ENCODE measurements around the gene COQ2. TPM values are rescaled to one million over a fixed set of nuclear protein-coding genes. Genes with fewer than 3 reads are reported as not detected.
"Not testable (repeated sequence)": the region's sequence is repeated elsewhere in the genome, so short reads cannot be mapped to it uniquely, and the experiment has no call there.

The COQ2 gene
- total RNA-seq, 1 experiment from 2014 or later, result 24.2 TPM

DNA sequence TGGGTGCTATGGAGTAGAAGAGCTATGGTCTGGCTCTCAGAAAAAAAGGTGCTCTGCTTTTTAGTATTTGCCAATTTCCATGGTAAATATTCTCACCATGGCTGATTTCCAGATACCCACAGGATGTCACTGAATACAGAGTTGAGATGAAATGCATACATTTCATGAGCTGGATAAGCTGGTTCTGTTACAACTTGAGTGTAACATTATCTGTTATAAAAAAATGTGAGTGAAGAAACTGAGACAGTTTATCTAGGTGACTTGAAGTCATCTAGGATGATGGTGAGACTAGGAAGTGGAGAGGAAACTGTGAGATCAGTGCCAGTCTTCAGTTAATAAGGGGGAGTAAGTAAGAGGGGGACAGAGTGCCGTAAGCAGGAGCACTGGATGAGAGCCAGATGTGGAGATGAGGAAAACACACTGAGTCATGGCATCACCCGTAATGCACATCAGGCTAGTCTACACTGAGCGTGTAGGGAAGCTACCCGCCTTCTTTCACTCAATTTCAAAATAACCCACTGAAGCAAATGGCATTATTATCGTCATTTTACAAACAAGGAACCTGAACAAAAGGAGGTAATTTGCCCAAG, 45.0 kb upstream of the COQ2 start:
- no peaks in the 10 kb centered on the region; the same call in 1 of the 2 replicates for H3K27me3 ChIP-seq (replicated peaks; ENCODE audit: control insufficient read depth, insufficient read depth, low read length)
- Mint-ChIP-seq H3K4me1 (ENCODE audit: low read depth, unreplicated experiment) (no peaks in the 10 kb centered on the region), H3K4me3 (ENCODE audit: unreplicated experiment) (no peak overlapping the region), H3K9me3 (ENCODE audit: unreplicated experiment) (no peaks in the 10 kb centered on the region), H3K27ac (ENCODE audit: unreplicated experiment) (no peak overlapping the region), H3K27me3 (ENCODE audit: insufficient read depth, unreplicated experiment) (no peaks in the 10 kb centered on the region), H3K36me3 (ENCODE audit: insufficient read depth, unreplicated experiment) (no peaks in the 10 kb centered on the region)
- TF ChIP-seq, protein P1, sequence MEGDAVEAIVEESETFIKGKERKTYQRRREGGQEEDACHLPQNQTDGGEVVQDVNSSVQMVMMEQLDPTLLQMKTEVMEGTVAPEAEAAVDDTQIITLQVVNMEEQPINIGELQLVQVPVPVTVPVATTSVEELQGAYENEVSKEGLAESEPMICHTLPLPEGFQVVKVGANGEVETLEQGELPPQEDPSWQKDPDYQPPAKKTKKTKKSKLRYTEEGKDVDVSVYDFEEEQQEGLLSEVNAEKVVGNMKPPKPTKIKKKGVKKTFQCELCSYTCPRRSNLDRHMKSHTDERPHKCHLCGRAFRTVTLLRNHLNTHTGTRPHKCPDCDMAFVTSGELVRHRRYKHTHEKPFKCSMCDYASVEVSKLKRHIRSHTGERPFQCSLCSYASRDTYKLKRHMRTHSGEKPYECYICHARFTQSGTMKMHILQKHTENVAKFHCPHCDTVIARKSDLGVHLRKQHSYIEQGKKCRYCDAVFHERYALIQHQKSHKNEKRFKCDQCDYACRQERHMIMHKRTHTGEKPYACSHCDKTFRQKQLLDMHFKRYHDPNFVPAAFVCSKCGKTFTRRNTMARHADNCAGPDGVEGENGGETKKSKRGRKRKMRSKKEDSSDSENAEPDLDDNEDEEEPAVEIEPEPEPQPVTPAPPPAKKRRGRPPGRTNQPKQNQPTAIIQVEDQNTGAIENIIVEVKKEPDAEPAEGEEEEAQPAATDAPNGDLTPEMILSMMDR (IDR thresholded peaks at IDR 0.05; ENCODE audit: insufficient read depth in 1 of 2, low read depth in 1 of 2, low read length in 1 of 2, severe bottlenecking in 1 of 2, unreplicated experiment in 1 of 2), result no peak
- H3K4me3 ChIP-seq (ENCODE audit: low read depth, low read length), result no peak overlapping the region
- CTCF ChIA-PET, result no interaction called here
- BruUV-seq (replicated peaks), result no TSS peak
- H3K9me3 ChIP-seq, result no peaks in the 10 kb centered on the region
- intact Hi-C loops (cut with micrococcal nuclease; ENCODE audit: unreplicated experiment), result loop anchor here (2.0 kb wide), 1 partner anchor 45 kb away; the partner anchor contains the start of gene COQ2
- no peaks in the 10 kb centered on the region for H3K36me3 ChIP-seq (ENCODE audit: control insufficient read depth, insufficient read depth, low read length)
- DNase-seq, result no peak
- POLR2A ChIA-PET, result no interaction called here
- H3K4me1 ChIP-seq, result no peaks in the 10 kb centered on the region

DNA sequence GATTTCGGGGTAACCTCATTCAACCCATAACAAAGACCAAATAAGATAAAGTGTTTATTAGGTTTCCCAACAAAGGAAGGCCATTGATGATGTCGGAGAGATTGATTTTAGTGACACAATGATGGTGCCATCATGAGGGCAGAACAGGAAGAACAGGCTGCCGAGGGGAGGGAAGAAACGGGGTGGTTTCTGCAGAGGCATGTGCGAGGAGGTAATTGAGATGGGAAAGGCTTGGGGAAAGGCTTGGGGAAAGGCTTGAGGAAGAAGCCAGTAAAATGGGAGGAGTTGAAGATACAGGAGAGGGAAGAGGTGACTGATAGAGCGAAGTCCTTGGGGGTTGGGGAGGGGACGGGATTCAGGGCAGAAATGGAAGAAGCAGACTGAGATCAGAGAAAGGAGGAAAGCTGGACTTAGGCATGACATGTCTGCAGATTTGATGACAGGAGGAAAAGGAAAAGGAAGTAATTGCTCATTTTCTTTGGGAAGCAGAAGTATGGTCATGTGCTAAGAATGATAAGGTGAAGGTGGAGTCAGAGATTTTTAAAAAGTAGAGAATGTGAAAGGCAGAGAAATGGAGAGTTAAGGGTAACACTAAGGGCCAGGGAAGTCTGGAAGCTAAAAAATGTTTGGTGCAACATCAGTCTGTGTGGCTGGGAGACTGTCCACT, 44.1 kb upstream of the COQ2 start:
- no peak overlapping the region for H3K4me3 ChIP-seq (ENCODE audit: low read depth, low read length)
- no peaks in the 10 kb centered on the region for H3K36me3 Mint-ChIP-seq (ENCODE audit: insufficient read depth, unreplicated experiment)
- ChIA-PET CTCF (no interaction called here), POLR2A (no interaction called here)
- no peak overlapping the region for H3K4me3 Mint-ChIP-seq (ENCODE audit: unreplicated experiment)
- no TSS peak for BruUV-seq (replicated peaks)
- H3K9me3 ChIP-seq, result no peaks in the 10 kb centered on the region
- H3K9me3 Mint-ChIP-seq (ENCODE audit: unreplicated experiment), result no peaks in the 10 kb centered on the region
- H3K27me3 Mint-ChIP-seq (ENCODE audit: insufficient read depth, unreplicated experiment), result no peaks in the 10 kb centered on the region
- no peaks in the 10 kb centered on the region for H3K4me1 ChIP-seq
- no peaks in the 10 kb centered on the region; the same call in 1 of the 2 replicates for H3K27me3 ChIP-seq (replicated peaks; ENCODE audit: control insufficient read depth, insufficient read depth, low read length)
- intact Hi-C loops (cut with micrococcal nuclease; ENCODE audit: unreplicated experiment), result loop anchor here (2.0 kb wide), 1 partner anchor 44 kb away; the partner anchor contains the start of gene COQ2
- H3K27ac Mint-ChIP-seq (ENCODE audit: unreplicated experiment), result no peak overlapping the region
- no peaks in the 10 kb centered on the region for H3K36me3 ChIP-seq (ENCODE audit: control insufficient read depth, insufficient read depth, low read length)
- DNase-seq, result peak in 1 of 2 experiments; percentile 18
- TF ChIP-seq, protein P1 (IDR thresholded peaks at IDR 0.05; ENCODE audit: insufficient read depth in 1 of 2, low read depth in 1 of 2, low read length in 1 of 2, severe bottlenecking in 1 of 2, unreplicated experiment in 1 of 2), result no peak
- no peaks in the 10 kb centered on the region for H3K4me1 Mint-ChIP-seq (ENCODE audit: low read depth, unreplicated experiment)

- POLR2A ChIA-PET, result no interaction called here
- BruUV-seq (replicated peaks), result no TSS peak
These were observed 41.9 kb upstream of the COQ2 start for GRCh38 chr4:83326546-83326945.

GRCh38 chr4:83325306-83325705, 40.7 kb upstream of the COQ2 start:
- H3K27me3 ChIP-seq (replicated peaks; ENCODE audit: control insufficient read depth, insufficient read depth, low read length); H3K4me3 ChIP-seq (ENCODE audit: low read depth, low read length); H3K27ac Mint-ChIP-seq (ENCODE audit: unreplicated experiment); H3K27me3 Mint-ChIP-seq (ENCODE audit: insufficient read depth, unreplicated experiment); CTCF ChIA-PET; H3K36me3 Mint-ChIP-seq (ENCODE audit: insufficient read depth, unreplicated experiment); H3K4me1 ChIP-seq; POLR2A ChIA-PET; intact Hi-C loops (cut with micrococcal nuclease; ENCODE audit: unreplicated experiment); DNase-seq; H3K4me3 Mint-ChIP-seq (ENCODE audit: unreplicated experiment); BruUV-seq (replicated peaks); H3K36me3 ChIP-seq (ENCODE audit: control insufficient read depth, insufficient read depth, low read length); H3K9me3 Mint-ChIP-seq (ENCODE audit: unreplicated experiment); H3K9me3 ChIP-seq: not testable (repeated sequence)
- peaks cover 10% of the 10 kb centered on the region for H3K4me1 Mint-ChIP-seq (ENCODE audit: low read depth, unreplicated experiment)

More at GRCh38 chr4:83326546-83326945, 41.9 kb upstream of the COQ2 start:
- Histone ChIP-seq H3K4me3 (ENCODE audit: low read depth, low read length) (no peak overlapping the region), H3K36me3 (ENCODE audit: control insufficient read depth, insufficient read depth, low read length) (no peaks in the 10 kb centered on the region), H3K9me3 (no peaks in the 10 kb centered on the region), H3K27me3 (replicated peaks; ENCODE audit: control insufficient read depth, insufficient read depth, low read length) (no peaks in the 10 kb centered on the region), H3K4me1 (peaks cover 8% of the 10 kb centered on the region)
- Mint-ChIP-seq H3K27me3 (ENCODE audit: insufficient read depth, unreplicated experiment) (no peaks in the 10 kb centered on the region), H3K9me3 (ENCODE audit: unreplicated experiment) (no peaks in the 10 kb centered on the region), H3K27ac (ENCODE audit: unreplicated experiment) (no peak overlapping the region), H3K4me1 (ENCODE audit: low read depth, unreplicated experiment) (peaks cover 10% of the 10 kb centered on the region), H3K36me3 (ENCODE audit: insufficient read depth, unreplicated experiment) (no peaks in the 10 kb centered on the region), H3K4me3 (ENCODE audit: unreplicated experiment) (no peak overlapping the region)
- TF ChIP-seq, protein P1 (IDR thresholded peaks at IDR 0.05; ENCODE audit: insufficient read depth in 1 of 2, low read depth in 1 of 2, low read length in 1 of 2, severe bottlenecking in 1 of 2, unreplicated experiment in 1 of 2), result no peak
- intact Hi-C loops (cut with micrococcal nuclease; ENCODE audit: unreplicated experiment), result no loop called here
- CTCF ChIA-PET, result no interaction called here
- DNase-seq, result no peak
